Measurements from ENCODE around the gene SLC41A3.

The SLC41A3 gene

GRCh38 chr3:126116526-126116925 lies 32.6 kb upstream of the SLC41A3 start:
- no peak for TF ChIP-seq CTCF (IDR thresholded peaks at IDR 0.05; ENCODE audit: borderline replicate concordance, control extremely low read depth, extremely low read depth, insufficient read depth, missing control alignments)
- DNase-seq (ENCODE audit: low spot score): no peak
- in situ Hi-C loops (cut with MboI; ENCODE audit: low sequenced_read_pairs, unreplicated experiment): no loop called here

GRCh38 chr3:126114443-126115386 lies 30.8 kb upstream of the SLC41A3 start:
- DNase-seq (ENCODE audit: low spot score): no peak
- in situ Hi-C loops (cut with MboI; ENCODE audit: low sequenced_read_pairs, unreplicated experiment): no loop called here
- TF ChIP-seq CTCF (IDR thresholded peaks at IDR 0.05; ENCODE audit: borderline replicate concordance, control extremely low read depth, extremely low read depth, insufficient read depth, missing control alignments): no peak

GRCh38 chr3:126113733-126114442 lies 30.0 kb upstream of the SLC41A3 start:
- in situ Hi-C loops (cut with MboI; ENCODE audit: low sequenced_read_pairs, unreplicated experiment): no loop called here
- no peak for DNase-seq (ENCODE audit: low spot score)
- TF ChIP-seq CTCF (IDR thresholded peaks at IDR 0.05; ENCODE audit: borderline replicate concordance, control extremely low read depth, extremely low read depth, insufficient read depth, missing control alignments): no peak

GRCh38 chr3:126113238-126113555 lies 29.3 kb upstream of the SLC41A3 start:
- in situ Hi-C loops (cut with MboI; ENCODE audit: low sequenced_read_pairs, unreplicated experiment): no loop called here
- no peak for DNase-seq (ENCODE audit: low spot score)
- TF ChIP-seq CTCF (IDR thresholded peaks at IDR 0.05; ENCODE audit: borderline replicate concordance, control extremely low read depth, extremely low read depth, insufficient read depth, missing control alignments): no peak

- DNase-seq (ENCODE audit: low spot score): no peak
- in situ Hi-C loops (cut with MboI; ENCODE audit: low sequenced_read_pairs, unreplicated experiment): no loop called here
- TF ChIP-seq CTCF (IDR thresholded peaks at IDR 0.05; ENCODE audit: borderline replicate concordance, control extremely low read depth, extremely low read depth, insufficient read depth, missing control alignments): no peak
Observed at GRCh38 chr3:126112531-126113237, 28.8 kb upstream of the SLC41A3 start.

Measured in GM13976 (cell line).